ENCODE data around the gene GPX8. TPM values are rescaled to one million over a fixed set of nuclear protein-coding genes. Genes with fewer than 3 reads are reported as not detected.

GPX8 gene
- total and polyA plus RNA-seq, 3 donors from 2014 or later = 8.2 to 13.9 (median 12.3) TPM

DNA sequence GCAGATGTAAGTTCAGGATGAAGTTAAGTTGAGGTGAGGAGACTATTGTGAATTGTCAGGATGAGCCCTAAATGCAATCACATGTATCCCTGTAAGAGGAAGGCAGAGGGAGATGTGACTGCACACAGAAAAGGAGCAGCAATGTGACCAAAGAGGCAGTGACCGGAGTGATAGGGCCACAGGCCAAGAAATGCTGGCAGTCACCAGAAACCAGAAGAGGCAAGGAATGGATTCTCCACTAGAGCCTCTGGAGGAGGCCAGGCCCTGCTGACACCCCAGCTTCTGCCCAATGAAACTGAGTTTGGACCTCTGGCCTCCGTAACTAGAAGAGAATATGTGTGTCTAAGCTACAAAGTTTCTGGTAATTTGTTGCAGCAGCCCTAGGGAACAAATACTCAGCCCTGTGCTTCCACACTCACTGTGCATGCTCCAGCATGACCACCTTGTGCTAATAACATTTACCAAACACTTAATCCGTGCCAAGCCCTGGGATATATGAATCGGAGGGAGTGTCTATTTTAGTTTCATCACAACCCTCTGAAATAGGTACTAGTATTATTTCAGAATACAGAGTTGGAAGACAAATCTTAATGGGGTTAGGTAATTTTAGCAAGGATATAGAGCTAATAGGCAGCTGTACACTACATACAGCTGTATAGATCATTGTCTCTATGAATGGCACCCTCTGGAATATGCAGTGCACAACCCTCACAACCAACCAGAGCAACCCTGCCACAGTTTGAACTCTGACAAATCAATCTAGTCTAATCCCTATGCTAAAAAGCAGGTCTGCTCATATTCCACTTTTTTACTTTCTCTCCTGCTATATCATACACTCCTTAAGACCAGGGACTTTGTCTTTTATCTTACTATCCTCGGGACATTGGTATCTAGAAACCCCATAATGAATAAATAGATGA lies 7.8 kb upstream of the GPX8 start:
- H3K9me3 ChIP-seq = no peaks in the 10 kb centered on the region
- intact Hi-C loops (cut with DNase I; ENCODE audit: low total_unique reads) = loop anchor here (10.0 kb wide), 1 partner anchor 237 kb away; no protein-coding TSS in a partner anchor
- no peak overlapping the region for H3K27ac ChIP-seq
- WGBS, 2 donors = 63 to 82% methylated on average over 5 of the region's 5 CpGs
- no peaks in the 10 kb centered on the region for H3K36me3 ChIP-seq (ENCODE audit: low read depth, missing control alignments)
- DNase-seq = no peak
- no peak for TF ChIP-seq POLR2A (IDR thresholded peaks at IDR 0.05)
- TF ChIP-seq, protein P1, sequence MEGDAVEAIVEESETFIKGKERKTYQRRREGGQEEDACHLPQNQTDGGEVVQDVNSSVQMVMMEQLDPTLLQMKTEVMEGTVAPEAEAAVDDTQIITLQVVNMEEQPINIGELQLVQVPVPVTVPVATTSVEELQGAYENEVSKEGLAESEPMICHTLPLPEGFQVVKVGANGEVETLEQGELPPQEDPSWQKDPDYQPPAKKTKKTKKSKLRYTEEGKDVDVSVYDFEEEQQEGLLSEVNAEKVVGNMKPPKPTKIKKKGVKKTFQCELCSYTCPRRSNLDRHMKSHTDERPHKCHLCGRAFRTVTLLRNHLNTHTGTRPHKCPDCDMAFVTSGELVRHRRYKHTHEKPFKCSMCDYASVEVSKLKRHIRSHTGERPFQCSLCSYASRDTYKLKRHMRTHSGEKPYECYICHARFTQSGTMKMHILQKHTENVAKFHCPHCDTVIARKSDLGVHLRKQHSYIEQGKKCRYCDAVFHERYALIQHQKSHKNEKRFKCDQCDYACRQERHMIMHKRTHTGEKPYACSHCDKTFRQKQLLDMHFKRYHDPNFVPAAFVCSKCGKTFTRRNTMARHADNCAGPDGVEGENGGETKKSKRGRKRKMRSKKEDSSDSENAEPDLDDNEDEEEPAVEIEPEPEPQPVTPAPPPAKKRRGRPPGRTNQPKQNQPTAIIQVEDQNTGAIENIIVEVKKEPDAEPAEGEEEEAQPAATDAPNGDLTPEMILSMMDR (IDR thresholded peaks at IDR 0.05) = no peak
- H3K27me3 ChIP-seq = no peaks in the 10 kb centered on the region
- no peaks in the 10 kb centered on the region for H3K4me1 ChIP-seq
- no peak overlapping the region for H3K4me3 ChIP-seq

DNA sequence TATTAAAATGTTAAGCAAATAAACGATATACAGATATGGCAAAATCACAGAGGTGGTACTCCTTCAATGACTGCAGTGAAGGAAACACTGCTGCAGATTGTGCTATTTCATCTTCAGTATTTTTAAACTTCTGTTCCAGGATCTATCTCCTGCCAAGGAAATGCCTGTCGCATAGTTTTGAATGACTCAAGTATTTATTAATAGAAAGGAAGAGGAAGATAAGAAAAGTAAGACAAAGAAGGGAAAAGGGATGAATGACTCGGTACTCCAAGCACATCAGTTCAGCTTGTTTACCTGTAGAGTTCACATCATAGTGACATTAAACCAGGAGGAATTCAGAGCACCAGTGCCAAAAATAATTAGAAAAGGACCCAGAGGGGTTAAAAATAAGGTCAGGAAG lies 5.1 kb upstream of the GPX8 start:
- no peaks in the 10 kb centered on the region for H3K27me3 ChIP-seq
- no peak for TF ChIP-seq POLR2A (IDR thresholded peaks at IDR 0.05)
- TF ChIP-seq, protein P1 (IDR thresholded peaks at IDR 0.05) = no peak
- H3K4me3 ChIP-seq = no peak overlapping the region
- H3K4me1 ChIP-seq = no peaks in the 10 kb centered on the region
- no peaks in the 10 kb centered on the region for H3K9me3 ChIP-seq
- intact Hi-C loops (cut with DNase I; ENCODE audit: low total_unique reads) = loop anchor here (10.0 kb wide), 1 partner anchor 240 kb away; no protein-coding TSS in a partner anchor
- DNase-seq = no peak
- 33 to 58% methylated on average over 3 of the region's 3 CpGs for WGBS, 2 donors
- no peaks in the 10 kb centered on the region for H3K36me3 ChIP-seq (ENCODE audit: low read depth, missing control alignments)
- H3K27ac ChIP-seq = no peak overlapping the region

DNA sequence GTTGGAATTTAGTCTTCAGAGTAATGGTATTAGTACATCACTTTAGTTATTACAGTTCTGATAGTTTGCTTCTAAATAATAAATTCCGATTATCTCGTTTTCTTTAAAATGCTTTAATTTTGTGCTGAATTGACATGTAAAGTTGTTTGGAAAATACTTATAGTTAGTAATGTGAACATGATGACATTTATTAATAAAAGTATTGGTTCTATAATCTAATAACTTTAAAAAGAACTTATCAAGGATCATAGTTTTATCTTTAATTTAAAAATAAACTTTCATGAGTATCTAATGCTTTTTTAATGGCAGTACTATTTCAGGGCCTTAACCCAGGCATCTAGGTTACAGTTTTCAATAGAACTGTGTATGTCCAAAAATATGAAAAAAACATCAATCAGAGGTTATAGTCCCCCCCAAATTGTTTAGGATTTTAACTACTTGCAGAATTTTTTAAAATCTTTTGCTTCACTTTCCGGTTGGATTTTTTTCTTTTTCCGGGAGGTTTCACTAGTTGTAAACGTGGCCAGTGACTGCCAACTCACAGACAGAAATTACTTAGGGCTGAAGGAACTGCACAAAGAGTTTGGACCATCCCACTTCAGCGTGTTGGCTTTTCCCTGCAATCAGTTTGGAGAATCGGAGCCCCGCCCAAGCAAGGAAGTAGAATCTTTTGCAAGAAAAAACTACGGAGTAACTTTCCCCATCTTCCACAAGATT lies 680 bp downstream of the GPX8 start:
- H3K4me1 ChIP-seq = no peaks in the 10 kb centered on the region
- no peaks in the 10 kb centered on the region for H3K9me3 ChIP-seq
- intact Hi-C loops (cut with DNase I; ENCODE audit: low total_unique reads) = no loop called here
- H3K36me3 ChIP-seq (ENCODE audit: low read depth, missing control alignments) = no peaks in the 10 kb centered on the region
- DNase-seq = peak; percentile 78
- H3K27ac ChIP-seq = peak overlapping the region in 1 of 2 donors; percentile 60
- TF ChIP-seq, protein P1 (IDR thresholded peaks at IDR 0.05) = no peak
- TF ChIP-seq POLR2A (IDR thresholded peaks at IDR 0.05) = no peak
- 5% methylated on average over 9 of the region's 9 CpGs for WGBS, 2 donors
- H3K27me3 ChIP-seq = no peaks in the 10 kb centered on the region
- peak overlapping the region; percentile 33 to 54 for H3K4me3 ChIP-seq

DNA sequence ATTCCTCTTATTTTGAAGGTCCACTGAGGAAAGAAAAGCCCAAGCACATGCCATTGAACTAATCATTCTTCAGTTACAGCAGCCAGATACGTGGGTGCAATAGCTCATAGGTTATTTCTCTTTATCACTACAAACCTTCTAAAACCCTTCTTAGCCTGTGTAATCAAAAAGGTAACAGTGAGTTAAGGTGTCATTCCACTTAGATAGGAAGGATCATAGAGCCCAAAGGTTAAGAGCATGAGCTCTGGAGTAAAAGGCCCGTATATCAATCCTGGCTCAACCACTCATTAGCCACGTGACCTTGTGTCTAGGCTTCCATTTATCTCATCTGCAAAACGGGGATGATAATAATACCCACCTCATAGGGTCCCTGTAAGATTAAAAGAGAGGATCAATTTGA lies 2.7 kb downstream of the GPX8 start:
- WGBS, 2 donors = 77% methylated on average over 4 of the region's 4 CpGs
- no peaks in the 10 kb centered on the region for H3K36me3 ChIP-seq (ENCODE audit: low read depth, missing control alignments)
- no peak overlapping the region for H3K4me3 ChIP-seq
- no peaks in the 10 kb centered on the region for H3K27me3 ChIP-seq
- H3K4me1 ChIP-seq = no peaks in the 10 kb centered on the region
- no peak for DNase-seq
- H3K9me3 ChIP-seq = no peaks in the 10 kb centered on the region
- no peak overlapping the region for H3K27ac ChIP-seq
- TF ChIP-seq POLR2A (IDR thresholded peaks at IDR 0.05) = no peak
- TF ChIP-seq, protein P1 (IDR thresholded peaks at IDR 0.05) = no peak
- intact Hi-C loops (cut with DNase I; ENCODE audit: low total_unique reads) = no loop called here
